HCT116 (cell line): ENCODE measurements around the gene MFAP3L. TPM values are rescaled to one million over a fixed set of nuclear protein-coding genes. Genes with fewer than 3 reads are reported as not detected.

Source experiments
- ATAC-seq: fragments of 200-7000 bp; cut with Tn5 transposase; 2 replicates; pipeline ENCODE4 v1.9.1; 2020; ENCODE audit warnings: mild to moderate bottlenecking, moderate library complexity
- BruUV-seq: library from RNA; stranded (reverse); fragments of 400-500 nt; replicated peaks from 2 replicates; lab custom pipeline; 2021; lab: Mats Ljungman, UMichigan
- CTCF ChIA-PET: fragments of 300-600 bp; sonication (Branson Sonifier 250); formaldehyde crosslinking; loops from one replicate; lab custom pipeline; 2021; ENCODE audit warnings: antibody characterized with exemption; lab: Charles Lee
- POLR2A ChIA-PET: fragments of 300-600, 350-600 bp; sonication (Branson Sonifier 250); formaldehyde crosslinking; loops from one replicate; lab custom pipeline; 2021; ENCODE audit warnings: antibody characterized with exemption; lab: Charles Lee
- RAD21 ChIA-PET, 2 experiments: fragments of 300-600 bp; sonication (Branson Sonifier 250); formaldehyde crosslinking; loops; one replicate each; lab custom pipeline; 2023; ENCODE audit warnings: low total read pairs in 2 of 2; ENCODE audit not compliant: uncharacterized antibody in 2 of 2, unreplicated experiment in 2 of 2, low non-redundant PET in 1 of 2; lab: Charles Lee
- DNase-seq: peaks from one replicate; pipeline ENCODE4 v3.0.0-alpha.2; 2010; ENCODE audit warnings: low read depth, low spot score
- H2AFZ ChIP-seq: fragments of 200-600 bp; shearing (Covaris generic), sonication (generic); 2 replicates; pipeline ENCODE4 v1.6.1; 2017; ENCODE audit warnings: low read depth, mixed run types, mixed read lengths, antibody characterized with exemption, low read length; ENCODE audit not compliant: poor library complexity, severe bottlenecking
- H3K27ac ChIP-seq: 2 replicates; pipeline ENCODE4 v1.5.1; 2012; ENCODE audit warnings: low read depth, low read length
- H3K27me3 ChIP-seq: fragments of 200-600 bp; sonication (generic); 2 replicates; pipeline ENCODE4 v1.6.1; 2016; ENCODE audit warnings: mixed run types, low read length, mixed read lengths; ENCODE audit not compliant: insufficient read depth
- H3K36me3 ChIP-seq, 2 experiments: fragments of 200-500 bp in 1 of 2; fragments of 200-600 bp in 1 of 2; sonication (Bioruptor generic) in 1 of 2; sonication (generic) in 1 of 2; 2 replicates each; pipeline versions ENCODE4 v1.5.1 to v1.6.1; 2014 to 2016; ENCODE audit warnings: low read length in 2 of 2, inconsistent platforms in 1 of 2, mixed read lengths in 1 of 2, mixed run types in 1 of 2; ENCODE audit not compliant: insufficient read depth in 2 of 2, control insufficient read depth in 1 of 2
- H3K4me1 ChIP-seq, 2 experiments: fragments of 200-600 bp in 1 of 2; sonication (generic) in 1 of 2; 2 replicates each; pipeline versions ENCODE4 v1.5.1 to v1.6.1; 2012 to 2017; ENCODE audit warnings: low read length in 2 of 2, inconsistent platforms in 1 of 2, mild to moderate bottlenecking in 1 of 2, mixed read lengths in 1 of 2, mixed run types in 1 of 2, moderate library complexity in 1 of 2; ENCODE audit not compliant: insufficient read depth in 2 of 2, control insufficient read depth in 1 of 2
- H3K4me2 ChIP-seq: fragments of 200-600 bp; sonication (generic); 2 replicates; pipeline ENCODE4 v1.6.1; 2017; ENCODE audit warnings: mixed run types, low read length, mixed read lengths
- H3K4me3 ChIP-seq, 2 experiments: fragments of 200-600 bp in 1 of 2; sonication (generic) in 1 of 2; replicated peaks in 1 of 2; 2 replicates each; pipeline ENCODE4 v1.5.1; 2011 to 2016; ENCODE audit warnings: low read length in 2 of 2, control low read depth in 1 of 2, low read depth in 1 of 2, mild to moderate bottlenecking in 1 of 2, mixed read lengths in 1 of 2, mixed run types in 1 of 2
- H3K79me2 ChIP-seq: fragments of 200-600 bp; sonication (generic); 2 replicates; pipeline ENCODE4 v1.6.1; 2017; ENCODE audit warnings: mild to moderate bottlenecking, mixed run types, low read length, moderate library complexity, mixed read lengths; ENCODE audit not compliant: insufficient read depth
- H3K9ac ChIP-seq: fragments of 200-600 bp; sonication (generic); 2 replicates; pipeline ENCODE4 v1.6.1; 2016; ENCODE audit warnings: low read length, mixed read lengths
- H3K9me2 ChIP-seq: fragments of 200-600 bp; sonication (generic), shearing (Covaris generic); 2 replicates; pipeline ENCODE4 v1.6.1; 2017; ENCODE audit warnings: mixed run types, mild to moderate bottlenecking, moderate library complexity; ENCODE audit not compliant: insufficient read depth
- H3K9me3 ChIP-seq, 2 experiments: fragments of 200-500 bp in 1 of 2; fragments of 200-600 bp in 1 of 2; sonication (Bioruptor generic) in 1 of 2; sonication (generic) in 1 of 2; 2 replicates each; pipeline ENCODE4 v1.6.1; 2014 to 2017; ENCODE audit warnings: low read length in 2 of 2, mixed read lengths in 2 of 2, inconsistent platforms in 1 of 2, low read depth in 1 of 2, mild to moderate bottlenecking in 1 of 2, mixed run types in 1 of 2, moderate library complexity in 1 of 2; ENCODE audit not compliant: control insufficient read depth in 1 of 2, insufficient read depth in 1 of 2
- H4K20me1 ChIP-seq: fragments of 200-600 bp; sonication (generic), shearing (Covaris generic); 2 replicates; pipeline ENCODE4 v1.6.1; 2017; ENCODE audit warnings: mixed run types, mild to moderate bottlenecking, moderate library complexity; ENCODE audit not compliant: insufficient read depth
- CEBPB ChIP-seq: IDR thresholded peaks from 2 replicates; pipeline ENCODE4 v1.6.1; 2012; ENCODE audit warnings: low read depth
- CTCF ChIP-seq, 3 experiments: fragments of 200-600 bp in 1 of 3; sonication (generic) in 1 of 3; IDR thresholded peaks in 2 of 3; conservative IDR thresholded peaks in 1 of 3; 2 replicates each; pipeline ENCODE4 v1.5.1; 2012 to 2017; ENCODE audit warnings: low read depth in 2 of 3, low read length in 2 of 3, antibody characterized with exemption in 1 of 3, borderline replicate concordance in 1 of 3, control low read depth in 1 of 3, mild to moderate bottlenecking in 1 of 3, mixed read lengths in 1 of 3, mixed run types in 1 of 3, moderate library complexity in 1 of 3; ENCODE audit not compliant: insufficient read depth in 1 of 3
- EZH2phosphoT487 ChIP-seq: fragments of 200-600 bp; IDR thresholded peaks from 2 replicates; pipeline ENCODE4 v1.6.1; 2018; ENCODE audit warnings: antibody characterized with exemption, borderline replicate concordance
- FOSL1 ChIP-seq: IDR thresholded peaks from 2 replicates; pipeline ENCODE4 v1.6.1; 2012; ENCODE audit warnings: low read depth
- JUND ChIP-seq: IDR thresholded peaks from 2 replicates; pipeline ENCODE4 v1.6.1; 2012
- POLR2AphosphoS5 ChIP-seq: IDR thresholded peaks from 2 replicates; pipeline ENCODE4 v1.6.1; 2011; ENCODE audit warnings: mild to moderate bottlenecking, low read depth, low read length, moderate library complexity
- RAD21 ChIP-seq: IDR thresholded peaks from 2 replicates; pipeline ENCODE4 v1.6.1; 2012; ENCODE audit warnings: low read depth, mild to moderate bottlenecking
- SIN3A ChIP-seq: IDR thresholded peaks from 2 replicates; pipeline ENCODE4 v1.6.1; 2012; ENCODE audit warnings: low read depth
- YY1 ChIP-seq: IDR thresholded peaks from 2 replicates; pipeline ENCODE4 v1.6.1; 2011; ENCODE audit warnings: low read length, low read depth, moderate library complexity, mild to moderate bottlenecking; ENCODE audit not compliant: insufficient replicate concordance; ENCODE audit errors: extremely low read depth
- ZFX ChIP-seq: fragments of 450-650 bp; IDR thresholded peaks from 2 replicates; pipeline ENCODE4 v1.6.1; 2017
- ZNF274 ChIP-seq: fragments of 200-500 bp; sonication (Bioruptor generic); IDR thresholded peaks from 2 replicates; pipeline ENCODE4 v1.6.1; 2014; ENCODE audit warnings: mild to moderate bottlenecking, low read depth, low read length, inconsistent platforms
- intact Hi-C: fragments of 100-400 bp; cut with micrococcal nuclease; formaldehyde crosslinking; loops from 2 replicates; pipeline ENCODE4 v1.10.0; 2022
- total RNA-seq: library from RNA; stranded (reverse); gene quantifications from one replicate; pipeline ENCODE4 v1.2.1, GENCODE V29; 2021; ENCODE audit not compliant: unreplicated experiment

The MFAP3L gene
- total RNA-seq, 1 experiment from 2014 or later, result 8.4 TPM

GRCh38 chr4:170015285-170015684 lies 10.9 kb downstream of the MFAP3L start:
- CTCF ChIA-PET, result no interaction called here
- no peaks in the 10 kb centered on the region for H3K9me3 ChIP-seq
- H3K4me2 ChIP-seq, result no peak overlapping the region
- RAD21 ChIA-PET, result no interaction called here
- POLR2A ChIA-PET, result no interaction called here
- H3K79me2 ChIP-seq, result 0 out of 2 replicates have a peak, but pooled peaks cover 8% of the 10 kb centered on the region
- H3K4me1 ChIP-seq, result no peaks in the 10 kb centered on the region
- TF ChIP-seq FOSL1 (no peak), JUND (no peak), POLR2AphosphoS5 (no peak), ZFX (no peak), CEBPB (no peak), SIN3A (no peak), ZNF274 (no peak), YY1 (no peak), CTCF (IDR thresholded peaks at IDR 0.05 in 2 of 3, conservative IDR thresholded peaks at IDR 0.05 in 1 of 3; ENCODE audit: borderline replicate concordance in 1 of 3, insufficient read depth in 1 of 3, low read depth in 2 of 3, low read length in 2 of 3) (no peak), RAD21 (no peak), EZH2phosphoT487 (no peak)
- TF ChIP-seq, all 23 proteins: peak for 0
- Histone ChIP-seq H3K4me3 (no peak overlapping the region), H3K9me2 (no peaks in the 10 kb centered on the region), H3K36me3 (no peaks in the 10 kb centered on the region), H2AFZ (no peak overlapping the region), H3K9ac (no peak overlapping the region), H3K27me3 (no peaks in the 10 kb centered on the region), H3K27ac (no peak overlapping the region), H4K20me1 (no peaks in the 10 kb centered on the region)
- DNase-seq (no peak), ATAC-seq (no peak)
- no TSS peak for BruUV-seq
- intact Hi-C loops, result no loop called here
